Measurements from ENCODE around the gene SNX8.
A peak's percentile ranks its signal among the peaks of the same experiment; 100 is the strongest.

SNX8 gene, protein sequence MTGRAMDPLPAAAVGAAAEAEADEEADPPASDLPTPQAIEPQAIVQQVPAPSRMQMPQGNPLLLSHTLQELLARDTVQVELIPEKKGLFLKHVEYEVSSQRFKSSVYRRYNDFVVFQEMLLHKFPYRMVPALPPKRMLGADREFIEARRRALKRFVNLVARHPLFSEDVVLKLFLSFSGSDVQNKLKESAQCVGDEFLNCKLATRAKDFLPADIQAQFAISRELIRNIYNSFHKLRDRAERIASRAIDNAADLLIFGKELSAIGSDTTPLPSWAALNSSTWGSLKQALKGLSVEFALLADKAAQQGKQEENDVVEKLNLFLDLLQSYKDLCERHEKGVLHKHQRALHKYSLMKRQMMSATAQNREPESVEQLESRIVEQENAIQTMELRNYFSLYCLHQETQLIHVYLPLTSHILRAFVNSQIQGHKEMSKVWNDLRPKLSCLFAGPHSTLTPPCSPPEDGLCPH

DNA sequence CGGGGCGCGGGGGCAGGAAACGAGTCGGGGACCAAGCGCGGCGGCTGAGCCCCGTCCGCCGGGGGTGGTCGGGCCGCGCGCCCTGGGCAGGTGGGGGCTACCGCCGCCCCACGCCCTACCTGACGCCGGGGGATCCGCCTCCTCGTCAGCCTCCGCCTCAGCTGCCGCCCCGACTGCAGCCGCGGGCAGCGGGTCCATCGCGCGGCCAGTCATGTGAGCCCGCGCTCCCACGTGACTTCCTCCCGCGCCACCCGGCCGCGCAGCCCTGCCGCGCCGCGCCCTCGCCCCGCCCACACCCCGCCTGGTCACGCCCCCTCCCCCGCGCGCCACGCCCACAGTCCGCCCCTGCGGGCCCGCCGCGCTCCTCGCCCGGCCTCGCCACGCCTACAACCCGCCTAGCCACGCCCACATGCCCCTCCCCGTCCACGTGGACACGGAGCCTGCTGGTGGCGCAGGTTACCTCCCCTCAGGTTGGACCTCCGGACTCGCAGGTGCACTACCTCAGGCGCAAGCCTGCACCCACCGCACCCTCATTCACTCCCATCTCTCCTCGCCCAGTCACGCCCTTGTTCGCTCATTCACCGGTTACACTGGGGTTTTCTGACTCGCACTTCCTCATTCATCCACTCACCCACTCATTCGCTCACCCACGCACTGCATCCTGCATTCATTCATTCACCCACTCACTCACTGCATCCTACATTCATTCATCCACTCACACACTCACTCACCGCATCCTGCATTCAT, at the start of gene SNX8:
Gene SNX8, minus strand, starts transcription at position 233 of the 747 bp plus-strand sequence. Its CDS starts 20 bp downstream, at position 213.
- DNase-seq (ENCODE audit: low read depth, low spot score): no peak
- POLR2A ChIA-PET: no interaction called here
- TF ChIP-seq, protein P1, sequence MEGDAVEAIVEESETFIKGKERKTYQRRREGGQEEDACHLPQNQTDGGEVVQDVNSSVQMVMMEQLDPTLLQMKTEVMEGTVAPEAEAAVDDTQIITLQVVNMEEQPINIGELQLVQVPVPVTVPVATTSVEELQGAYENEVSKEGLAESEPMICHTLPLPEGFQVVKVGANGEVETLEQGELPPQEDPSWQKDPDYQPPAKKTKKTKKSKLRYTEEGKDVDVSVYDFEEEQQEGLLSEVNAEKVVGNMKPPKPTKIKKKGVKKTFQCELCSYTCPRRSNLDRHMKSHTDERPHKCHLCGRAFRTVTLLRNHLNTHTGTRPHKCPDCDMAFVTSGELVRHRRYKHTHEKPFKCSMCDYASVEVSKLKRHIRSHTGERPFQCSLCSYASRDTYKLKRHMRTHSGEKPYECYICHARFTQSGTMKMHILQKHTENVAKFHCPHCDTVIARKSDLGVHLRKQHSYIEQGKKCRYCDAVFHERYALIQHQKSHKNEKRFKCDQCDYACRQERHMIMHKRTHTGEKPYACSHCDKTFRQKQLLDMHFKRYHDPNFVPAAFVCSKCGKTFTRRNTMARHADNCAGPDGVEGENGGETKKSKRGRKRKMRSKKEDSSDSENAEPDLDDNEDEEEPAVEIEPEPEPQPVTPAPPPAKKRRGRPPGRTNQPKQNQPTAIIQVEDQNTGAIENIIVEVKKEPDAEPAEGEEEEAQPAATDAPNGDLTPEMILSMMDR (IDR thresholded peaks at IDR 0.05; ENCODE audit: insufficient read depth, low read length, missing control alignments): no peak
- peak within 1 kb of the TSS; percentile 89 for H3K4me3 ChIP-seq (ENCODE audit: low read depth, low read length)
- CTCF ChIA-PET: no interaction called here

DNA sequence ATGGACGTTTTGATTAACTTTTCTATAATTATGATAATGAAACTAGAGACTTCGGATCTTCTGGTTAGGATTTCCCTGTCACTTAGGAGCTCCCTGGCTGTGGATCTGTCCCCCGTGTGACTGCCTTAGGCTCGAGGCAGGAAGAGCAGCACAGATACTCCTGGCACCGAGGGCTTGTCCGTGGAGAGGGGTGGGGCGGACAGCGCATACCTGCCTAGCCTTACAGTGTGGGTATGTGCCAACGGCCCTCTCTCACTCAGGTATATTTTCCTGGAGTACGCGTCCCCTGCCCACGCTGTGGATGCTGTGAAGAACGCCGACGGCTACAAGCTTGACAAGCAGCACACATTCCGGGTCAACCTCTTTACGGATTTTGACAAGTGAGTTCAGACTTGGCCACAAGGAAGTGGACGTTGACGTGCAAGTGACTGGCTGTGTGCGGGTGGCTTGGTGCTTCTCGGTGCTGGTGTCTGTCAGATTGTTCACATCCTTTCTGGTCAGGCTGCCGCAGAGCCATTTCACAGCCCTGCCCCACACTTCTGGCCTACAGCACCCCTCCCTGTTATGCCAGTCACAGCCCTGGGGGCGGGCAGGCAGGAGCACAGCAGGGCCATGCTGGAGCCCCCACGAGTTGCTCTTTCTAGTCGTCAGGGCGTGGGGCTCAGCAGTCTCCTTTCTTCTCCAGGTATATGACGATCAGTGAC, 48.3 kb upstream of the SNX8 start:
- no peak overlapping the region for H3K4me3 ChIP-seq (ENCODE audit: low read depth, low read length)
- TF ChIP-seq, protein P1 (IDR thresholded peaks at IDR 0.05; ENCODE audit: insufficient read depth, low read length, missing control alignments): no peak
- ChIA-PET POLR2A (no interaction called here), CTCF (no interaction called here)
- no peak for DNase-seq (ENCODE audit: low read depth, low spot score)

DNA sequence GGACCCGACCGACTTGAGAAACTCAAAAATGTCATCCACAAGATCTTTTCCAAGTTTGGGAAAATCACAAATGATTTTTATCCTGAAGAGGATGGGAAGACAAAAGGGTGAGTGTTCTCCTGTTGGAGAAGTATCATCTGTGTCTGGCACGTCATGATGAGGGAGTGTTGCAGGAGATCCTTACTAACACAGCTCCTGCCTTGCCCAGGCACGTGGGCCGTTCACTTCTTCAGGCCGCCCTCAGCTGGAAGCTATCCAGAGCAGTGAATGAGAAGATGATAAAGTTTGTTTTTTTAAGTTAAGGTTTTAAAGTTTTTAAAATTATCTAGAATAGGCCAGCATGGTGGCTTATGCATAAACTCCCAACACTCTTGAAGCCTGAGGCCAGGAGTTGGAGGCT, 46.6 kb upstream of the SNX8 start:
- no peak for DNase-seq (ENCODE audit: low read depth, low spot score)
- TF ChIP-seq, protein P1 (IDR thresholded peaks at IDR 0.05; ENCODE audit: insufficient read depth, low read length, missing control alignments): no peak
- POLR2A ChIA-PET: no interaction called here
- H3K4me3 ChIP-seq (ENCODE audit: low read depth, low read length): no peak overlapping the region
- CTCF ChIA-PET: interaction anchor here (1.2 kb wide), 1 partner anchor 92 kb away, joined by 3 read pairs; no protein-coding TSS in a partner anchor

DNA sequence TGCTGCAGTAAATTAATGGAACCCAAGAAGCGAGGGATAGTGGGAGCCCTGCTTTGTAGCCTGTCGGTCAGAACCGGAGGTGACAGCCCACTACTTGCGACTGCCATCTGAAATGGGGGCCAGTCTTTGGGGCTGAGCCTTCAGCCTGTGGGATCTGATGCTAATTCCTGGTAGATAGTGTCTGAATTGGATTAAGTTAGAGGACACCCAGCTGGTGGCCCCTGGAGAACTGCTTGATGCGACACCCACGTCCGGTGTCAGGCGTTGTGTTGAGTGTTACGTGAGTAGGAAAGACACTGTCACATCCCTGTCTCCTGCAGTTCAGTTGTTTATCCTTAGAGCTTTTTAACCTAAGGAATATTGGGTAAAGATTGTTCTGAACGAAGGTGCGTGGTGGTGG, 45.4 kb upstream of the SNX8 start:
- POLR2A ChIA-PET: no interaction called here
- TF ChIP-seq, protein P1 (IDR thresholded peaks at IDR 0.05; ENCODE audit: insufficient read depth, low read length, missing control alignments): no peak

DNA sequence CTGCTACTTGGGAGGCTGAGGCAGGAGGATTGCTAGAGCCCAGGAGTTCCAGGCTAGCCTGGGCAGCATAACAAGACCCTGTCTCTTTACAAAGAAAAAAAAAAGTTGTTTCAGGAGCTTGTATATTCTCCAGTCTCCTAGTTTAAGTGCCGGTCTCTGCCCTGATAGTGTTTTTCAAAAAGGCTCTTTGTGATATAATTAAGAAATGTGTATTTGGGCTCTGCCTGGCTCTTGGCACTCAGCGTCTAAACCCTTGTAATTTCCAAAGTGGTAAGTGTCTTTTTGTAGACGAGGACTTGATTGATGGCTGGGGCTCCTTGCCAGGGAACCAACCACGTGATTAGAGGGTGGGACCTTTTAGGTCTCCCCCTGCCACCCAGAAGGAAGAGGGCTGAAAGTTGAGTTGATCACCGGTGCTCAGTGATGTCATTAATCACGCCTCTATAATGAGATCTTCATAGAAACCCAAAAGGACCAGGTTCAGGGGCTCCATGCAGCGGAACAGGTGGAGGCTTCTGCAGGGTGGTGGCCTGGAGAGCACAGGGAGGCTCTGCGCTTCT, 44.8 kb upstream of the SNX8 start:
- CTCF ChIA-PET: interaction anchor here (0.6 kb wide), 1 partner anchor 55 kb away, joined by 3 read pairs; no protein-coding TSS in a partner anchor
- no peak for DNase-seq (ENCODE audit: low read depth, low spot score)
- TF ChIP-seq, protein P1 (IDR thresholded peaks at IDR 0.05; ENCODE audit: insufficient read depth, low read length, missing control alignments): no peak
- H3K4me3 ChIP-seq (ENCODE audit: low read depth, low read length): no peak overlapping the region
- POLR2A ChIA-PET: no interaction called here

More for the DNA sequence above, 45.4 kb upstream of the SNX8 start:
- no peak overlapping the region for H3K4me3 ChIP-seq (ENCODE audit: low read depth, low read length)
- no peak for DNase-seq (ENCODE audit: low read depth, low spot score)
- CTCF ChIA-PET: no interaction called here
